ENCODE measurements around the gene CEP78.

The CEP78 gene

GRCh38 chr9:78291240-78291925, 55.5 kb downstream of the CEP78 start:
- DNase-seq = no peak

- DNase-seq = no peak
These were observed 56.2 kb downstream of the CEP78 start for GRCh38 chr9:78292026-78292425.

DNA sequence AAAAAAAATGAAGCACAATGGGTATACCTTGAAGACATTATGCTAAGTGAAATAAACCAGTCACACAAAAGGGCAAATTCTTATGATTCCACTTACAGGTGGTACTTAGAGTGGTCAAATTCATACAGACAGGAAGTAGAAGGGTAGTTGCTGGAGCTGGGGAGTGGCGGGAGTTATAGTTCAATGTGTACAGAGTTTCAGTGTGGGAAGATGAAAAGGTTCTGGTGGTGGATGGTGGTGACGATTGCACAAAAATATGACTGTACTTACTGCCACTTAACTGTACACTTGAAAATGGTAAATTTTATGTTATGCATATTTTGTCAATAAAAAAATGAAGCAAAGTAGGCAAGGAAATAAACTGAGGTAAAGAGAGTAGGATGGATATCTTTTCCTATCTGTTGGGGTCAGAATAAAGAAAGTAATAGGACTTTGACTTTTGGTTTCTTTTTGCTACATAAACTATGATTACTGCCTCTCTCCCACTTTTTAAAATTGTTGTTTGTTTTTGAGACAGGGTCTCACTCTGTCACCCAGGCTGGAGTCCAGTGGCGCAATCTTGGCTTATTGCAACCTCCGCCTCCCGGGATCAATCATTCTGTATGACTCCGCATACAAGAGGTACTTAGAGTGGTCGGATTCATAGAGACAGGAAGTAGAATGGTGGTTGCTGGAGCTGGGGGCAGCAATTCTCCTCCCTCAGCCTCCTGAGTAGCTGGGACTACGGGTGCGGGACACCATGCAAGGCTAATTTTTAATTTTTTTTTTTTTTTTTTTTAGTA, 57.0 kb downstream of the CEP78 start:
- DNase-seq = no peak

GRCh38 chr9:78294290-78295176, 58.7 kb downstream of the CEP78 start:
- DNase-seq = no peak

GRCh38 chr9:78295177-78295575, 59.3 kb downstream of the CEP78 start:
- no peak for DNase-seq

DNA sequence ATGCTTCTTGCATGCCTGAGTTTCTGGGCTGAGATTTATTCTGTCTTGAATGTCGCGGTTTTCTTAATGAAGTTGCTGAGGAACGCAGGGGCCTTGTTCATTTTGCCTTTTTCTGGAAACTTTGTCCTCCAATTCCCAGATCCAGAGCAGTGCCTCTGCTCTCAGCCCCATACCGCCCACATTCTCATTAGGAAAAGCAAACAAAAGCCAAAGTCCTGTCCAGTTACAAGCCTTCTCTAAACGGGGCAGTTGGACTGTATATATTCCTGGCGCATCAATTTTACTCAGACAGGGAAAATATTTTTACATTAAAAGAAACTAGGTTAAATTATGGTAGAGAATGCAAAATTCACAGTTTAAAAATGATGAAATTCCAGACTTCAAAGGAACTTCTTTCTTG, 59.9 kb downstream of the CEP78 start:
- DNase-seq = no peak

DNA sequence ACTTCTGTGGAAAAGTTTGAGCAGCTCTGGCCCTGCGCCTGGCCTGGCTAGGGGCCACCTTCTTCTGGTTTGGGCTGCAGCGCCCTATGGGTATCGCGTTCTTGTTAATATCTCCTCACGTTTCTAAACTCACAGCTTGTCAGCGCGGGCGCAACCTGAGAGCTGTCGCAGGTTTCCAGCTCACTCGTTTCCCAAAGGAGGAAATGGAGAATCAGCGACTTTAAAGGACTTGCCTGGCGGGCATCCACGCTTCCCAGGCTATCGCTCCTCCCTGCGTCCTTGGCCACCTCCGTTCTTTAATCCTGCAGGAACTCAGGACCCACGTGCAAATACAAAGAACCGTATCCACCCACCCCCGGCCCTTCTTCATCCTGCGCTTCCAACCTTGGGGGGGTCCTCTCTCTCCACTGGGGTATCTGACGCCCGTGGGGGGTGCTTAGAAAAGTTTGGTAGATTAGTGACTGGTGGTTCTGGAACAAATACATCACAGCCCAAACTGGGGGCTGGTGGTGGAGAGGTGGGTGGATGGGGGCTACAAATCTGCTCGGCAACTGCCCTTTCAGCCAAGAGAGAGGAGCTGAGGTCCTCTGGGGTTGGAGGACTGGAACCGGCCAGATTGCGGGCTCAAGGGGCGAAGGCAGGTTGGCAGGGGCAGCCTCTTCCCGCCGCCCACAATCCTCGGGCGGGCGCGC, 60.5 kb downstream of the CEP78 start:
- DNase-seq = no peak

GRCh38 chr9:78296893-78297671, 61.2 kb downstream of the CEP78 start, which contains the start of gene PSAT1:
Gene PSAT1 (plus strand): TSS chr9:78297125. CDS start chr9:78297211, 86 bp downstream.
- DNase-seq = peak; percentile 76

GRCh38 chr9:78297672-78297961, 61.7 kb downstream of the CEP78 start:
- DNase-seq = no peak

- DNase-seq = no peak
These were observed 62.3 kb downstream of the CEP78 start for GRCh38 chr9:78298046-78298765.

DNA sequence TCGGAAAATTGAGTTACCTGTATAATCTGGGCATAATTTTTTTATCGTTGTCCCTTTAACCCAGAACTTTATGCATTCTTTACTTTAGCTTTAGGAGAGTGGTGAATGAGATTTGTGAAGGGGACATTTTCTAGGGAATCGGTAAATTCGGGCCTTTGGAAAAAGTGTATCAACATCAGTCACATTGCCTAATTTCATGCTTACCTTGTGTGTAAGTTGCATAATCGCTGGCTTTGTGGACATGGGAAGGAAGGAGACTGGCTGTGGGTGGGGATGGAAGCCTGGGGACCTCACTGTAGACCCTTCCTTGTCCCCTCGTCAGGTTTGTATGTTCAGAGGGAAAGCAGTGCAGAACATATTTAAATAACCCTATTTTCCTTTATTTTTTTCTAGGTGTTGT, 64.3 kb downstream of the CEP78 start:
- DNase-seq = no peak

- DNase-seq = no peak
These were observed 65.6 kb downstream of the CEP78 start for GRCh38 chr9:78301466-78301865.

GRCh38 chr9:78303377-78304062, 67.6 kb downstream of the CEP78 start:
- no peak for DNase-seq

DNA sequence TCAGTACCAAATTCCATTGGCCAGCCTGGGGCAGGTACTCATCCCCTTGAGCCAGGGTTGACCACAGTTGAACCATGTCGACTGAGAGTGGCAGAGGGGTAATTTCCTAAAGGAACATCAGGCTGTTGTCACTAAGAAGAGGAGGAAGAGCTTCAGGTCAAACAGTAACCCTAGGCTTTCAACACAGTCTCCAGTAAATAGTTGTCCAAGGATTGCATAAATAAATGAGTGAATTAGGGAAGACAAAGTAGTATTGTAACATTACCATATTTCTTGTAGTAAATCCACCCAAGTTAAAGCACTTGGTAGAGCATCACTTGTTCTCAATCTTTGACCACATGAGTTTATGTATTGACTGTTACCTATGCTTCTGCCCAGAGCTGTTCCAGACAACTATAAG, 68.5 kb downstream of the CEP78 start:
- DNase-seq = no peak

GRCh38 chr9:78306222-78307076, 70.6 kb downstream of the CEP78 start:
- DNase-seq = no peak

- DNase-seq = no peak
These were observed 71.5 kb downstream of the CEP78 start for GRCh38 chr9:78307360-78307759.

GRCh38 chr9:78309066-78309465, 73.2 kb downstream of the CEP78 start:
- DNase-seq = no peak

DNA sequence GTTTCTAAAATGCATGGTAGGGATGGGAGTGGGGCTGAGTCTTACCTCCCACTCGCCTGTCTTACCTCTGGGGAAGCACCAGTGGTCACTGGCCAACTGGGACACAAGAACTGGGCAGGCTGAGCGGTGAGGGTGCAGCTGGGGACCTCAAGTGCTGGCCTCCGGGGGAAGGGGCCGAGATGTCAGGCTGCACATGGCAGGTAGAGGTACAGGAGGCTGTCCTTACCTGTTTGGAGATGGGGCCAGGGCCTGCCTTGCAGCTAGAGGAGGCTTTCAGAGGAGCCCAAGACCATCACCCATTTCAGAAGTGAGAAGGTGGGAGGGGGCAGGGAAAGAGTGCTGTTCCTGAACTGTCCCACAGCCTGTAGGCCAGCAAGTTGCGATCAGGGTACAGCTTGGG, 75.2 kb downstream of the CEP78 start:
- no peak for DNase-seq

GRCh38 chr9:78311886-78312524, 76.1 kb downstream of the CEP78 start:
- DNase-seq = no peak

Data from NCI-H1436 treated with DMSO at 0.1 percent for 48 hours (cell line).